NCI-H2196 (cell line): ENCODE data around the gene FAM131C.
A peak's percentile ranks its signal among the peaks of the same experiment; 100 is the strongest.
"Not testable (repeated sequence)": the region's sequence is repeated elsewhere in the genome, so short reads cannot be mapped to it uniquely, and the experiment has no call there.

ENCODE experiments used
- DNase-seq: peaks from one replicate; lab custom pipeline; 2025; ENCODE audit not compliant: unreplicated experiment; lab: John Stamatoyannopoulos, UW

FAM131C gene

DNA sequence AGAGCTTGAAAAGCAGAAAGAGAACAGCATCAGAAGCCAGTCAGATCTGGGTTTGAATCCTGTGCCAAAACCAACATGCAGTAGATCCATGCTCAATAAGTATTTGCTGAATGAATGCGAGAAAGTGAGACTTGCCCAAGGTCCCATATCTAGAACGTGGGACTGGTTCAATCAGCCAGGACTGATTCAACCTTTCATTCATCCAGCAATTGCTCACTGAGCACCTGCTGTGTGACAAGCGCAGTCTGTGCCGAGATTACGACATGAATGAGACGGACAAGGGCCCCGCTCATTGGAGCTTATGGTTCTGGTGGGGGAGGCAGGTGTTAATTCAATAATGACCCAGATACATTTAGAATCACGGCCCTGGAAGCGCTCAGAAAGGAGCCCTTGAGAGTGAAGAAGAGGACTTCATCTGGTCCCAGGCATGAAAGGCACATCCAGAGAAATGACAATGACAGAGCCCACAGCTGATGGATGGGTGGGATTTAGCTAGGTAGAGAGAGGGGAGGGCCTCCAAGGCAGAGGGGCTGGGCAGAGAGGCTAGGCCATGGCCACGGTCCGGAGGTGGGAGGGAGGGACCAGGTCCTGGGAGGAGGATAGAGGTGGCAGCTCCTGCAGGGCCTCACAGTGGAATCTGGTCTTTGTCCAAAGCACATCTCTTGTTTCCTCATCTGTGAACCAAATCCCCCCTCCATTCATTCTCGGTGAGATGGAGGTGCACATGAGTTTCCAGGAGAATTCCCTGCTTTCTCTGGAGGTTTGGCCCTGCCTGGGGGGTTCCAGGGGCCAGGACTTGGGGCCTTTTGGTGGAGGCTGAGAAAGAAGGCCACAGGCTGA lies 4.2 kb upstream of the FAM131C start:
- no peak for DNase-seq

DNA sequence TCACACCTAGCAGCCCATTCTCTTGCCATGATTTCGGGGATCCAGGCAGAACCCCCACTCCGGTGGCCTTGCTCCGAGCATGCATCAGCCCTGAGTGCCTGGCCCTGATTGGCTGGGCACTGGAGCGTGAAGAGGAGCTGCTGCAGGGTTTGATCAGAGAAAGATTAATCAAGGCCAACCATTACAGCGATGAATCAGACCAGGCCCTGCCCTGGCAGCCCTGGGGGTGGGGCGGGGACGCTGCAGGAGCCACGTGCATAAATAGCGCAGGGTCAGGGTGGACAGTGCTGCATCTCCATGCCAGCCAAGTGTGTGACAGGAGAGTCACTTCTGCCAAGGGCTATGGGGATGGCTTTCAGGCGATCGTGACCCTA lies 3.4 kb upstream of the FAM131C start:
- no peak for DNase-seq

DNA sequence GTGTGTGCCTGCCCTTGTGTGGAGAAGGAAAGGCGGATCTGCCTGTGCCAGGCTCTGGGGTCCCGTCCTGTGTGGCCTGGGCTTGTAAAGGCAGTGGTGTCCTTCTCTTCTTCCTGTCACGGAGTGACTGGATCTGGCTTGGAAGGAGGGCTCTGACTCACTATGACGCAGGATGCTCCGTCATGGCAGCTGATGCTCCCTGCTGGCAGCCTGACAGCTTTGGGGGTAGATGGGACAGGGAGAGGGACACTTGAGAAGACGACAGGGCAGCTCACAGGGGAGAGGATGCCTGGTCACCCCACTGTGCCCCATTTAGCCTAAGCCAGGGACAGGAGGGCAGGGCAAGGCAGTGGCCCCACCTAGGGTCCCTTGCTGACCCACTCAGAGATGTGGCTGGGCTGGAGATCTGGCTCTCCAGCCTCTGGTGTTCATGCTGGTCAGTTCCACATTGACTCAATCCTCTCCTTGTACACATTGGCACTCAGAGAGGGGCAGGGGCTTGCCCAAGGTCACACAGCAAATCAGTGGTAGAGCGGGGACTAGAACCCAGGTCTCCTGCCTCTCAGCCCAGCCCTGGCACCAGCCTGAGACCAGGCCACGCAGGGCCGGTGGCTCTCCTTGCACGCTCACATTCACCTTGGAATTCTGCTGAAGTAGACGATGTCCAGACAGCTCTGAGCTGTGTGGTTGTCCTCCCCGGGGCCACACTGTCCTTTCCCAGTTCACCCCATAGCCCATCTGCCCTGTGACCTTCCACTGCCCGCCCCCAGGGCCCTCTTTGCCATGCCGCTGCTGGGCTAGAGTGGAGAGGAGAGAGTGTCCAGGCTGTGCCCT lies 2.8 kb upstream of the FAM131C start:
- no peak for DNase-seq

DNA sequence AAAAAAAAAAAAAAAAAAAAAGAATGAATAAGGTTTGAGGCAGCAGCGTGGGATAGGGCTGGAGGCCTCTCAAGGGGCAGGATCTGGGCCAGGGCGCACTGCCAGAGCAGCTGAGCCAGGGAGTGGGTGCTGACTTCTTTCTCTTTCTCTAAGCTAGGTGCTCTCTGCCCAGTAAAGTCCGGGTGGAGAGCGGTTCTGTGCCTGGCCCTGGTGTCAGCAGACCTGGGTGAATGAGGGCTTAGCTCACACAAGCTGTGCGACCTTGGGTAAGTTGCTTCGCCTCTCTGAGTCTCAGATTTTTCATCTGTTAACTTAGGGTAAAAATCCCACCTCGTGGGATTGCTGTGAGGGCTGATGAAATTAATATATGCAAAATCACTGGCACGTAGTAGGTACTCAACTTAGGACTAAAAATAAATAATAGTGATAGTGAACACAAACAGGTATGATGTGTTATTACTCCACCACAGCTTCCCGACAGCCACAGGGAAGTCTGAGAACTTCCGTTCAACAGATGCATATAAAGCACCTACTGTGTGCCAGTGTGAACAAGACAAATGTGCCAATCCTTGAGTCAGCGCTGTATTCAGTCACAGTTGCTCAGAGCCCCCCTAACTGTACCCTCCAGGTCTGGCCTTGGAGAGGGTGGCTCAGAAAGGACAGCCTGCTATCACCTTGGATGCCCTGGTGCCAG lies 2.0 kb upstream of the FAM131C start:
- DNase-seq, result no peak

DNA sequence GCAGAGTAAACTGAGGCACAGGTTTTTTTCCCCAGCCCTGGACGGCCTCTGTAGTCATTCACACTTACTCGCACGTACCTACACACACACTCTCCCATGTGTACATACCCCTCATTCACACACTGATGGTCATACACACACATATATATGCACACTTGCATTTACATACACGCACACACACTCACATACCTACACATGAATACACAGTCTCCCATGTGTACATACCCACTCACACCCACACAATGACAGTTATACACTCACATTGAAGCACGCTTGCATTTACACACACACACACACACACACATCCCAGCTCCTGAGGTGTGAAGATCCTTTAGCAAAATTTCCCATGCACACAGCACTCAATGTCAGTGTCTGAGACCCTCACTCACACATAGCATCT lies 766 bp upstream of the FAM131C start:
- DNase-seq, result no peak

DNA sequence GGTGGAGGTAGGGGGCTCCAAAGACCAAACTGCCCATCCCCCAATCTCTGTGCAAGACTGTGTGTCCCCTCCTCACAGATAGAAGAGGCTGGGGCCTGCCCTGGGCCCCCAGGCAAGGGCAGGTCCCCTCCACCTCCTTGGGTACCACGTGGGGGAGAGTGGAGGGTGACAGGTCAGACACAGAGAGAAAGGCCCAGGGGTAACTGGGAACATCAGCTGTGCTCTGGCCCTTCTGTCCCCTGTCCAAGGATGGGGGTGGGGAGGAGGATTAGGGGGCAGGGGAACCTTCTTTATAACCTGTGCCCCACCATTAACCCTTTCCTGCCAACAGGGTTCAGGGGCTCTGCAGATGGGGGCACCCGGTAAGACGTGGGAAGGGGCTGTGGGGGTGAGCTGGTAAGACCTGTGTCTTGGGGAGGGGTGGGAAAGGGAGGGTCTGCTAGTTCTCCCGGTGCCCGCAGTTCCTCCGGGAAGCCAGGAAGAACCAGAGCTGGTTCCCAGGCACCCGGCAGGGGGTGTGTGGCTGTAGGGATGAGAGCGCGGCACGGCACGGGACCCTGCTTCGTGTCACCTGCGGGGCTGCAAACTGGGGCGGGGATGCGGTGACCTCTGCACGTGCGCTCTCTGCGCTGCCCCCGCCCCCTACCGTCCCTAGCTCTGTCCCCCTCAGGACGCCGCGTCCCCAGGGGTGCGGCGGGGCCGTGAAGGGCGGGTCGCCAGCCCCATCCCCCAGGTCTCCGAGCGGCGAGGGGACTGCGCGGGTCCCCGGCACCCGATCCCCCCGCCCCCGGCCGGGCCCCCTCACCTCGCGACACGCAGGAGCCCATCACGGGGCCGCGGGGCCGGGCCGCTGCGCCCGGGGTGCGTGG lies 601 bp downstream of the FAM131C start:
- no peak for DNase-seq

DNA sequence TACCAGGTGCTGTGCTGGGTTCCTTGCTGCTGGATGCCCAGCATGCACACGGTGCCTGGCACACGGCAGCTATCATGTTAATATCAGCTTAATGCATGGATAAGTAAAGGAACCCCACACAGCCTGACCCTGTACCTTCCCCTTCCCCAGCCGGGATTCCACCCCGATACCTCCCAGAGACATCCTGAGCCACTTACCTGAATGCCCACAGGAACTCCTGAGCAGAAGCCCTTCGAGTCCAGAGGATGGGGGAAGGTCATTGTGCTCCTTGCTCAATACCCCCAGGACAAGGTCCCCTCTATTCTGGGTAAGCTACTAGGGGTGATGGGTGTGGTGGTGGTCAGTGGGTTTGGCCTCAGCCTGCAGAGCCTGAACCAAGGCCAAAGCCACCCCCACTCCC lies 1.4 kb downstream of the FAM131C start:
- DNase-seq, result no peak

DNA sequence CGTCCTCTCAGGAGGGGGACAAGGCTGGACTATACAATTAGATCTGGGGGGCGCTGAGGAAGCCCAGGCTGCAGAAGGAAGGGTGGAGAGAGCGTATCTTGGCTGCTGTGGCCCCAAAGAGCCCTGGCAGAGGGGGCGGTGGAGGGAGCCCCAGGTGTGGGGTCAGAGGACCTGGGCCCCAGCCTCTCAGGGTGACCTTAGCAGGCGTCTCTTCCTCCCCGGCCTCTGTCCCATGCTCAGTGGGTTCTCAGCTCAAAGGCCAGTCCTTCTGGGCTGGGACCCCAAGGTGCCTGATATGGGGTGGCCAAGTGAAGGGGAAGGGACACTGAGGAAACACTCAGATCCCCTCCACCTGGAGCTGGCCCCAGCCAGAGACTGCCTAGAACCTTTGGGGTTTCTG lies 1.8 kb downstream of the FAM131C start:
- no peak for DNase-seq

DNA sequence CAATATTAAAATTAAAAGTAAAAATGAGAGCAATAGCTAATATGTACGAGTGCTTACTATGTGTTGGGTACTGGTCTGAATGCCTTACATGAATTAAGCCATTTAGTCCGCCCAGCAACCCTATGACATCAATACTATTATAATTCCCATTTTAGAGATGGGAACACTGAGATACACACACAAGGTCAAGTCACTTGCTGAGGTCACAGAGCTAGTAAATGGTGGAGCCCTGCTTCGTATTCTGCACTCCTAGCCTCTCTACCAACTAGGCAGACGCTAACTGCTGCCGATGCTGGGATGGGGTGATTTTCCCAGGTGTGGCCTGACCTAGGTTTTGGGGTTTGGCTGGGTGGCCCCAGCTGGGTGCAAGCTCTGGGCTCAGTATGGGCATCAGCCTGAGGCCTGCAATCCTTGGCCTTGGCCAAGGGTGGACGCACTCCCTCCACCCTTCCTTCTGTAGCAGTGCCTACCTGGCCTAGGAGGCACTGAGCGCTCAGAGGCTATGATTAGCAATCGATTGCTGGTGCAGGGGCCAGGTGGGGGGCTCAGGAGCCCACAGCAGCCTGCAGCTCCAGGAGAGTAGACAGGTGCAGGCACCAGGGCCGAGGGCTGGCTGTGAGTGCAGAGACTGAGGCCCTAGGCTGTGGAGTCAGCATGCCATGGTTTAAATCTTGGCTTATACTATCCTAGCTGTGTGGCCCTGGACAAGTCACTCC lies 2.7 kb downstream of the FAM131C start:
- DNase-seq, result no peak

DNA sequence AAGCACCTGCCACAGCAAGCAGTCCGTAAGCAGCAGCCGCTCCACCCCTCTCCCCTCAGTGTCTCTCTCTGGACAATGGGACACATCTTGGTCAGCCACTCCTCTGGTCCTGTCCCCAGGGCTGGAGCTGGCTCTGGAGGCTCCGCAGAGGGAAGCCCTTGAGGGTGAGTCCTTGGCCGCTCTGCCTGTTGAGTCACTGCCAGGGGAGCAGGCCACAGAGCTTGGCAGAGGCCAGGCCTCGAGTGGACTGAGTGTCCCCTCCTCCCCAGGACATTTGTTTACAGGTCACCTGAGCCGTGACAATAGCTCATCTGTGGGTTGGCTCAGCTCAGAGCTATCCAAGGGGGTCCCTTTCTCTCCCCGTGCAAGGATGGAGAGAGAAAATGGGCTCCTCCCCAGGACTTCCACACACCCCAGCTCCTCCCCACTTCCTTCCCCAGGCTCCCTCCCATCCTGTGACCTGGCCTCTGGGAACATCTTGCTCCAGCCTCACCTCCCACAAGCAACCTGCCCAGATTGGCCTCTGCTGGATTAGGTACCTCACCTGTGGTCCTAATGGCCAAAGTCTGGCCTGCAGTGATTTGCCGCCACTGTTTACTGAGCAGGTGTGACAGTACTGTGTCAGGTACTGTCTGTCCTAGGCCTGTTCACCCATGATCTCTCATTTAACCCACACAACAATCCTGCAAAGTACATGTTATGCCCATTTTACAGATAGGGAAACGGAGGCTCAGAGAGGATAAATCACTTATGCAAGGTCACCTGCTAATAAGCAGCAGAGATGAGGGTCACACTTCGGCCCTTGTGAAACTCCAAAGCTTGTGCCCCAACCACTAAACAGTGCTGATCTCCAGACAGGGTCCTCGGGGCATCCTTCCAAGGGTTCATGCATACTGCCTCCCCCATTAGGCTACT lies 4.8 kb downstream of the FAM131C start:
- DNase-seq, result peak; percentile 21

DNA sequence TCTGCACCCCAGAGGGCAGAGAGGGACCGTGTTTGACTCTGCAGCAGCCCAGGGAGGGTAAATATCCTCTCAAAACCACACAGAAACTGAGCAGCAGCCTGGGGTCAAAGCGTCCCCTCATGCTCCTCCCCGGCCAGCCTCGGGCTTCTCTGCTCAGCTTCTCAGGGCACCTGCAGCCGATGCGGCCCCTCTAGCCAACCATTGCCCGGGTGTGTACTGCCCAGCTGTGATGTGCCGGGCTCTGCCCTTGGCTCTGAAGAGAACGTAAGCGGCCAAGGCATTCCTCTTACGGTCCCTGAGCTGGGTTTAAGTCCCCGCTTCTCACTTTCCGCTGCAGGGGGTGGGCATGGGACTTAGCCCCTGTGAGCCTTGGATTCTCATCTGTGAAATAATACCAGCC lies 5.5 kb downstream of the FAM131C start:
- DNase-seq, result no peak

DNA sequence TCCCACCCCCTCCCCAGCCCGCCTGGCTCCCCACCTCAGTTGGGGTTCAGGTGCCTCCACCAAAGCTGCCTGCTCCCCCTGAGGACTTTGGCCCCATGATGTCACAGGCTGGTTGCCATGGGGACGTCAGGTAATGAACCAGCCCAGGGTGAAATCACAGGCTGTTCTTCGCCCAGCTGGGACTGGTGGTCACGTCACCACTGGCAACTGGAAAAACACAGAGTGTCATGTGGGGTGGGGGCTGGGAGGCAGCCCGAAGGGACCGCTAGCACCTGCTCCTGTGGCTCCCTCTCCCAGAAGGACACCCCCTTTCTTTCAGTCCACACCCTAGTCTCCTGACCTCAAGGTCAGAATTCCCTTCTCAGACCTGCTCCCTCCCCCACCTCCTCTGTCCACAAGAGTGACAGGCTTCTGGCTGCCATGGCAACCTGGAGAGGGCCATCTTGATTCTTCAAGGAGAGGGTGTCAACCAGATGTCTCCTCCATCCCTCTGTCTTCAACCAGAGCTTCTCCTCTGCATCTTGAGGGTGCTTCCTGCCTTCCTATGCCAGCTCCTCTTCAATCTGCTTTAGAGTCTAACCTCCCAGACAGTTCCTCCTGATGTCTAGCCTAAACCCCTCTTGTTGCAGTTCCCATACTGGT lies 6.2 kb downstream of the FAM131C start:
- DNase-seq, result no peak

DNA sequence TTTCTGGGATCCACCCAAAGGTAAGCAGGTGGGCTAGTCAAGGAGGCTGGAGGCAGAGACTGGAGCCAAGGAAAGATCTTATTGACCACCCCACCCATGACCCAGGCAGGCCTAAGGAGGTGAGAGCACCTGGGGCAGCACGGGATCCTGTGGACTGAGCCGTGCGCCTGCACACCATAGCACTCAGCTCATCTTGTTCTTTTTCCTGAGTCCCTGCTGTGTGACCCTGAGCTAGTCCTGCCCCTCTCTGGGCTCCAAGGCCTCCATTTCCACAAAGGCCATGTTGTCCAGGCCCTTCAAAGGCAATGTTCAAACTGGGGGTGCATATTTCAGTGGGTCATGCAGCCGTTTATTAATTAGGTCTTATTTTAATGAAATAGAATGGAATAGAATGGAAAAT lies 7.2 kb downstream of the FAM131C start:
- no peak for DNase-seq

DNA sequence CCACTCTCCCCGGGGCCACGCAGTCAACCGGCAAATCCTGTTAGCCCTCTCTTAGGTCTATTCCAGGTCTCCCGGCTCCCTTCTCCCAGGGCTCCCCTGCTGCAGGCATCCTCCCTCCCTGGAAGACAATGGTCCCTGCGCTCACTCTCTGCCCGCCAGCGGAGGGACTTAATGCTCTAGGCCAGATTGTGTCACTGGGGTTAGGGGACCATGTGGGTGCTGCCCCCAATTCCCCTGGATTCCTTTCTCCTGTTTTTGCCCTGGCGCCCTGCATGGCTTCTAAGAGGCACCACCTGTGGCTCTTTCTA lies 8.2 kb downstream of the FAM131C start:
- no peak for DNase-seq

DNA sequence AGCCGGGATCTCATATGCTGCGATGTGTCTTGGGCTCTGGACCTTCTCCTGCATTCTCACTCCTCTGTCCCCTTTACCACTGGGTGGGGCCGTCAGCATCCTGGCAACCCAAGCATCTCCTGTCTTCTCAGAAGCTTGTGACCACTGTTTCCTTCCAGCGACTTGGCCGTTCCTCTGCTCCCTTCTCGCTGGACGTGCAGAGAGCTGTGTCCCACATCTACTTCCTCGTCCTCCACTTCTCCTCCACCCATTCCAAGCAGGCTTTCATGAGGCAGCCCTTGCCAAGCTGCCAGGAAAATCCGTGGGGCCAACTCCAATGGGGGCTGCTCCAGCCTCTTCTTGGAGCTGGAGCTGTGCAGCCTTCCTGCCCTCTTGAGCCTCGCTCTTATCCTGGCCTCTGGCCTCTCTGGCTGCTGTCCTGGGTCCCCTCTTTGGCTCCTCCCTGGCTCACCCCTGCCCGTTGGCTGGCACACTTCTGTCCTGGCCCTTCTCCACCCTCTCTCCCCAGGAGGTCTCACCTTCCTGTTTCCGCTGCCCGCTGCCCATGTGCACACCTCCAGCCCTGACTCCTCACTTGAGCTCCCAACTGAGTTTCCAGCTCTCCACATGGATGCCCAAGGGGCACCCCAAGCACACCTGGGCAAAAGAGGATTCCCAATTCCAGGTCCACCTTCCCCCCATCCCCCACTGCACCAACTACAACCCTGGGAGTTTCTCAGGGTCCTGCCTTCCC lies 8.7 kb downstream of the FAM131C start:
- no peak for DNase-seq

DNA sequence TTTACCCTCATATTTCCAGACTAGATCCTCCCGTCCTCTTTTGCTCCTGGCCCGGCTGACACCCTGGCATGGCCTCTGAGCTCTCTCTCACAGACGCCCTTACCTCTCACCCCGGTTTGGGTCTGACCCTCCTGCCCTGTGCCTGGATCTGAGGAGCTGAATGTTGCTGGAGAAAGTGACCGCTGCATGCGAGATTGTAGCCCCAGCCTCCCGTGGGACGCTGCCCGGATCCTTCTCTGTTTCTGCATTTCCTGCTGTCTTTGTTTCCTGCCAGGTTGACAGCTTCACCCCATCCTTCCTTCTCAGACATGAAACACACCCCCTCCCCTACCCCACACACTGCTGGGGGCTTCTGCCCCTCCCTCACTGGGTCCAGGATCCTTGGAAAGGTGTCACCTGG lies 9.5 kb downstream of the FAM131C start:
- no peak for DNase-seq

DNA sequence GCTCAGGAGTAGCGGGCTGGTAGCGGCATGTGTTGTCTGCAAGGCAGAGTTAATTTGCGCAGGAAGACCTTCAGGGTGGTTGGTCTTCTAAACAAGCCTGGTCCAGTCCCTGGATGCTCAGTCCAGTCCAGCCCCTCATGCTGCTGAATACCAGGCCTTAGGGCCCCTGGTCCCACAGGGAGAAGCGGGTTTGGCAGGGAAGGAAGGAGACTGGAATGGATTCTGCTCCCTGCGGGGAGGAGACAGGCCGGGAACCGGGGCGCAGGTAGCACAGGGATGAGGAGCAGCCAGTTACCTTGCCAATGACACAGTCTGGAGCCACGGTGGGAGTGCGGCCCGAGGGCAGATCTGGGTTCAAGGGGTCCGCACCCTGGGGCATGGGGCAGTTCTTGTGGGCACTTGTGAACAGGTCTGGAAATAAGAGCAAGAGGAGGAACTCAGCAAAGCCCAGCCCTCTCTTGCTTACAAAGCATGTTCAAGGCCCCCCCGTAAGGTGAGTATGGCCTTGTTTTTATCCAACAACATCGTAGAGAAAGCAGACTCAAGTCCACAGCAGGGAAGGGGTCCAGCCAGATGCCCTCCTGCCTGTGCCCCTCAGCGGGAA lies 10.1 kb downstream of the FAM131C start:
- DNase-seq, result no peak

DNA sequence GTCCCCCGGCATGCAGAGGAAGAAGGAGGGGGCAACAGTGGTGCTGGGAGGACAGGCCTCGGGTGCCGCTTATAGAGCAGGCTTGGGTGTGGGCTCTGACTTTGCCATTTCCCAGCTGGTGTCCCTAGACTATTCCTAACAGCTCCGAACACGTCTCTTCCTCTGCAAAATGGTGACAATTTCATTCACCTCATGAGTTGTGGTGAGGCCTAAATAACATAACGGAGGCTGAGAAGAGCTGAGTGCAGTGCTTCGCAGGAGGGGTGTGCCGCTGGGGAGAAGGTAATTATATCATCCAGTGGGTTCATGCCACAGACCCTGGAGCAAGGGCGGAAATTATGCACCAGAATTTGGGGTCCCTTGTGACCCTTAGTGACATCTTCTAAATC lies 10.8 kb downstream of the FAM131C start:
- not testable (repeated sequence) for DNase-seq
